MCF 10A (cell line): Measurements from ENCODE around the gene CATSPERD. TPM values are rescaled to one million over a fixed set of nuclear protein-coding genes. Genes with fewer than 3 reads are reported as not detected.
"Not testable (repeated sequence)": the region's sequence is repeated elsewhere in the genome, so short reads cannot be mapped to it uniquely, and the experiment has no call there.

Experiments
- BruUV-seq: library from RNA; stranded (reverse); fragments of 400-500 nt; replicated peaks from 2 replicates; lab custom pipeline; 2021; lab: Mats Ljungman, UMichigan
- CTCF ChIA-PET: fragments of 300-600 bp; sonication (Branson Sonifier 250); formaldehyde crosslinking; extraction: SDS; loops from one replicate; lab custom pipeline; 2021; ENCODE audit warnings: antibody characterized with exemption, inconsistent platforms; lab: Yijun Ruan, JAX
- POLR2A ChIA-PET: fragments of 300-600, 350-650 bp; sonication (Branson Sonifier 250); formaldehyde crosslinking; extraction: SDS; loops from one replicate; lab custom pipeline; 2020; ENCODE audit warnings: antibody characterized with exemption, inconsistent platforms; lab: Yijun Ruan, JAX
- DNase-seq: peaks from one replicate; pipeline ENCODE4 v3.0.0-alpha.2; 2018; ENCODE audit not compliant: unreplicated experiment
- H3K27ac Mint-ChIP-seq: one replicate; pipeline ENCODE4 v1.8.0; 2022; ENCODE audit warnings: mild to moderate bottlenecking, low read depth, mixed read lengths; ENCODE audit not compliant: unreplicated experiment
- H3K27me3 Mint-ChIP-seq: one replicate; pipeline ENCODE4 v1.8.0; 2022; ENCODE audit warnings: mixed read lengths; ENCODE audit not compliant: insufficient read depth, unreplicated experiment
- H3K36me3 Mint-ChIP-seq: one replicate; pipeline ENCODE4 v1.8.0; 2022; ENCODE audit warnings: mild to moderate bottlenecking, moderate library complexity, mixed read lengths; ENCODE audit not compliant: insufficient read depth, unreplicated experiment
- H3K4me1 Mint-ChIP-seq: one replicate; pipeline ENCODE4 v1.8.0; 2022; ENCODE audit warnings: mixed read lengths; ENCODE audit not compliant: insufficient read depth, unreplicated experiment
- H3K4me3 Mint-ChIP-seq: one replicate; pipeline ENCODE4 v1.8.0; 2022; ENCODE audit warnings: mild to moderate bottlenecking, moderate library complexity, mixed read lengths; ENCODE audit not compliant: unreplicated experiment
- H3K9me3 Mint-ChIP-seq: one replicate; pipeline ENCODE4 v1.8.0; 2022; ENCODE audit warnings: mixed read lengths; ENCODE audit not compliant: unreplicated experiment
- CTCF ChIP-seq: fragments of 200-600 bp; IDR thresholded peaks from one replicate; pipeline ENCODE4 v1.8.0; 2022; ENCODE audit warnings: antibody characterized with exemption, mild to moderate bottlenecking; ENCODE audit not compliant: unreplicated experiment
- intact Hi-C: fragments of 100-400 bp; cut with micrococcal nuclease; formaldehyde crosslinking; loops from 2 replicates; pipeline ENCODE4 v1.14.1; 2022
- total RNA-seq: library from RNA; stranded (reverse); gene quantifications from 2 replicates; pipeline ENCODE4 v1.2.3, GENCODE V29; 2022

Gene CATSPERD
- total RNA-seq, 1 experiment from 2014 or later, result not detected

GRCh38 chr19:5697890-5698634 is 22.4 kb upstream of the CATSPERD start:
- DNase-seq, result no peak
- Mint-ChIP-seq H3K27me3 (no peaks in the 10 kb centered on the region), H3K36me3 (peaks cover 81% of the 10 kb centered on the region), H3K27ac (no peak overlapping the region), H3K4me3 (no peak overlapping the region), H3K9me3 (no peaks in the 10 kb centered on the region), H3K4me1 (peaks cover under 1% of the 10 kb centered on the region)
- intact Hi-C loops, result loop anchor here (10.0 kb wide), 1 partner anchor 97 kb away; the partner anchor contains the start of gene DUS3L
- BruUV-seq, result no TSS peak
- ChIA-PET POLR2A (interaction anchor here (0.9 to 3.1 kb wide), 3 partner anchors 10 to 22 kb away, joined by 3 to 15 read pairs (median 4); partner anchors contain the start of genes CATSPERD and LONP1), CTCF (interaction anchor here (1.4 kb wide), 1 partner anchor 11 kb away, joined by 5 read pairs; no protein-coding TSS in a partner anchor)
- TF ChIP-seq CTCF, result no peak

GRCh38 chr19:5698635-5699422 is 21.6 kb upstream of the CATSPERD start:
- Mint-ChIP-seq H3K4me1 (peaks cover 6% of the 10 kb centered on the region), H3K27ac (no peak overlapping the region), H3K36me3 (peaks cover 84% of the 10 kb centered on the region), H3K27me3 (no peaks in the 10 kb centered on the region), H3K9me3 (no peaks in the 10 kb centered on the region), H3K4me3 (no peak overlapping the region)
- CTCF ChIA-PET, result interaction anchor here (0.6 to 1.4 kb wide), 3 partner anchors 11 to 19 kb away, joined by 4 to 5 read pairs (median 4); no protein-coding TSS in a partner anchor
- intact Hi-C loops, result loop anchor here (10.0 kb wide), 1 partner anchor 96 kb away; the partner anchor contains the start of gene DUS3L
- POLR2A ChIA-PET, result interaction anchor here (0.6 to 3.1 kb wide), 6 partner anchors 8 to 112 kb away, joined by 3 to 15 read pairs (median 4); partner anchors contain the start of gene RPL36
- no peak for DNase-seq
- TF ChIP-seq CTCF, result no peak
- BruUV-seq, result no TSS peak

- BruUV-seq, result no TSS peak
- H3K9me3 Mint-ChIP-seq, result no peaks in the 10 kb centered on the region
- intact Hi-C loops, result no loop called here
- ChIA-PET POLR2A (interaction anchor here (0.7 to 3.1 kb wide), 2 partner anchors 11 to 18 kb away, joined by 3 to 15 read pairs; partner anchors contain the start of gene RPL36), CTCF (interaction anchor here (0.6 kb wide), 1 partner anchor 555 kb away, joined by 3 read pairs; no protein-coding TSS in a partner anchor)
- H3K27ac Mint-ChIP-seq, result no peak overlapping the region
- no peak for DNase-seq
- no peak for TF ChIP-seq CTCF
- H3K36me3 Mint-ChIP-seq, result peaks cover 89% of the 10 kb centered on the region
- no peak overlapping the region for H3K4me3 Mint-ChIP-seq
- peaks cover 6% of the 10 kb centered on the region for H3K4me1 Mint-ChIP-seq
- no peaks in the 10 kb centered on the region for H3K27me3 Mint-ChIP-seq
These were observed 19.9 kb upstream of the CATSPERD start for GRCh38 chr19:5700455-5701092.

- DNase-seq, POLR2A ChIA-PET, BruUV-seq, H3K4me1 Mint-ChIP-seq, H3K27ac Mint-ChIP-seq, H3K4me3 Mint-ChIP-seq, intact Hi-C loops, H3K9me3 Mint-ChIP-seq, H3K27me3 Mint-ChIP-seq: not testable (repeated sequence)
- peaks cover 91% of the 10 kb centered on the region for H3K36me3 Mint-ChIP-seq
- CTCF ChIA-PET, result interaction anchor here (0.7 kb wide), 1 partner anchor 13 kb away, joined by 3 read pairs; no protein-coding TSS in a partner anchor
These were observed 18.4 kb upstream of the CATSPERD start for GRCh38 chr19:5702053-5702410.
